NCI-H1105 treated with DMSO at 0.1 percent for 48 hours (cell line): Measurements from ENCODE around the gene NFE2L2.
"Not testable (repeated sequence)": the region's sequence is repeated elsewhere in the genome, so short reads cannot be mapped to it uniquely, and the experiment has no call there.

Experiments
- DNase-seq: peaks from one replicate; lab custom pipeline; 2025; lab: John Stamatoyannopoulos, UW

NFE2L2 gene

GRCh38 chr2:177264693-177265587 is at the start of gene NFE2L2:
Gene NFE2L2 (minus strand): TSS chr2:177264727. CDS start chr2:177264576, 151 bp downstream.
- DNase-seq: peak; percentile 72

- no peak for DNase-seq
Measured at GRCh38 chr2:177314194-177314593, 49.7 kb upstream of the NFE2L2 start.

- peak; percentile 4 for DNase-seq
Measured at GRCh38 chr2:177313162-177313781, 48.7 kb upstream of the NFE2L2 start.

DNA sequence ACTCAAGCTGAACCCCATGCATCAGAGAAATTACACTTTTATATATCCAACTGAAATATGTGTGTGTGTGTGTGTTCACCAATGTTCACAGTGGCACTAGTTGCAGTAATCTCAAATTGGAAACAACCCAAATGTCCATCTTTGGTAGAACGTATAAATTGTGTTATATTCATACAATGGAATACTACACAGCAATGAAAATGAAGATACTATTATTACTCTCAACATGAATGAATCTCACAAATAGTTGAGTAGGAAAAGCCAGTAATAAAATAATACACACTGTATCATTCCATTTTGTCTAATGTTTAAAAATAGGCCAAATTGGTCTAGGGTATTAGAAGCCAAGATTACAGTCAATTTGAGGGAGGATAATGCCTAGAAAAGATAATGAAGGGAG is 48.0 kb upstream of the NFE2L2 start:
- DNase-seq: no peak

- DNase-seq: not testable (repeated sequence)
Measured at GRCh38 chr2:177309672-177310309, 45.3 kb upstream of the NFE2L2 start.

- no peak for DNase-seq
Measured at GRCh38 chr2:177306550-177306949, 42.0 kb upstream of the NFE2L2 start.

DNA sequence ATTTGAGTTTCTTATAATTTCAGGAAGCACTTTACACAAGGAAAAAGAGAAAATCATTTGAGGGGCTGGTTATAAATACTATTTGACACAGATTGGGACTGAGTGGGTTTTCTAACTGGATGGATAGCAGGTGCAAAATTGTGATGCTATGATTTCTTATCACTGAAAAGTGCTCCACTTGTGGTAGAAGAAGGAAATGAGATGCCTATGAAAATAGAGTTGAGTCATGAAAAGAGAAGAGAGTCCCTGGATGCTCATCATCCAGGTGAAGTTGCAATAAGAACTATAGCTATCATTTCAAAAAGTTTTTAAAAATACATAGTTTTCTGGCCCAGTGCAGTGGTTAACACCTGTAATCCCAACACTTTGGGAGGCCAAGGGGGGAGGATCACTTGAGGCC is 39.4 kb upstream of the NFE2L2 start:
- DNase-seq: no peak

GRCh38 chr2:177302552-177302951 is 38.0 kb upstream of the NFE2L2 start:
- DNase-seq: no peak

DNA sequence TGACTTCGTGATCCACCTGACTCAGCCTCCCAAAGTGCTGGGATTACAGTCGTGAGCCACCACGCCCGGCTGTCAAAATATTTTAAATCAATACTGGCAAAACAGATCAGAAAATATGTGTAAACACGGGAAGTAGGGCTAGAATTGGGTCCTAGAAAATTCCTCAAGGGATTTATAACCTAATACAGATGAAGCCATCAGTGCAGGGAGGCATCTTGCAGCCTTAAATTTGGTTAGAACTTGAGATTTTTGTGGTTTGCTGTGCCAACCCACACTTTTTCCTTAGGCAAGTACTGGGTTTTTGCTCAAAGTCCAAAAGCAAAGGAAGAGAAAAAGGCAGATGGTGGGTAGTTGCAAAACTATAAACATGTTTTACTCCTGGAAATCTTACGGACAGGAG is 33.7 kb upstream of the NFE2L2 start:
- no peak for DNase-seq

DNA sequence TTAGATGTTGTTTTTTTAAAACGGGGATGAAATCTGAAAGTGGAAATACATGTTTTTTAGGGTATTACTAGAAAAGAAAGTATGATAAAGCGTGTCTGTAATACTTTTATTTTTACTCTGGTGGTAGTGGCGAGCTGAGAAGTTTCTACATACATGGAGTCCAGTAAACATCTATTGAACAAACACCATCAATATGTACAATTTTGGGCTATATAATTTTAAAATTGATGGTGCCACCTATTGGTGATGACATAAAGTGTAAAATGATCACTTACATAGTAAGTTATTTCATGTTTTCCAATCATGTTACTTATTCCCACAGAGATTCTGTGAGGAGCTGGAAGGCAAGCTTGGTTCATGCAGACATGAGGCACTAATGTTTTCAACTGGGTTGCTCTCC is 31.5 kb upstream of the NFE2L2 start:
- DNase-seq: peak; percentile 33

GRCh38 chr2:177295484-177295883 is 31.0 kb upstream of the NFE2L2 start:
- no peak for DNase-seq

DNA sequence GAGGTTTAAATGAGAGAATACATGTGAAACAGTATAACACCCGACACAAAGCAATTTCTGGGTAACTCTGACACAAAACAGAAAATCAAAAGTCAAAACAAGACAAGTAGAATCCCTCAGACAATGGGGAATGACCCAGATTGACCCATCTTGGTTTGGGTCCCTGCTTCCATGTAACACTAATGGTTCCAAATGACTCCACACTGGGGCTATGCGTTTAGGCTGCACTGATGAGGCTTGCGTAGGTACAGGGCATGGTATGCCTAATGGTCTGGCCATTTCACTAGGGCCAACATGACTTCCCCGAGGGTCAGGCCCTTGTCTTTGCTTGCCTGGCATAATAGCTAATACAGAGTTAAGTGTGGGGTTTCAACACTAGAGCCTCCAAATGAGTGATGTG is 27.2 kb upstream of the NFE2L2 start:
- DNase-seq: no peak

DNA sequence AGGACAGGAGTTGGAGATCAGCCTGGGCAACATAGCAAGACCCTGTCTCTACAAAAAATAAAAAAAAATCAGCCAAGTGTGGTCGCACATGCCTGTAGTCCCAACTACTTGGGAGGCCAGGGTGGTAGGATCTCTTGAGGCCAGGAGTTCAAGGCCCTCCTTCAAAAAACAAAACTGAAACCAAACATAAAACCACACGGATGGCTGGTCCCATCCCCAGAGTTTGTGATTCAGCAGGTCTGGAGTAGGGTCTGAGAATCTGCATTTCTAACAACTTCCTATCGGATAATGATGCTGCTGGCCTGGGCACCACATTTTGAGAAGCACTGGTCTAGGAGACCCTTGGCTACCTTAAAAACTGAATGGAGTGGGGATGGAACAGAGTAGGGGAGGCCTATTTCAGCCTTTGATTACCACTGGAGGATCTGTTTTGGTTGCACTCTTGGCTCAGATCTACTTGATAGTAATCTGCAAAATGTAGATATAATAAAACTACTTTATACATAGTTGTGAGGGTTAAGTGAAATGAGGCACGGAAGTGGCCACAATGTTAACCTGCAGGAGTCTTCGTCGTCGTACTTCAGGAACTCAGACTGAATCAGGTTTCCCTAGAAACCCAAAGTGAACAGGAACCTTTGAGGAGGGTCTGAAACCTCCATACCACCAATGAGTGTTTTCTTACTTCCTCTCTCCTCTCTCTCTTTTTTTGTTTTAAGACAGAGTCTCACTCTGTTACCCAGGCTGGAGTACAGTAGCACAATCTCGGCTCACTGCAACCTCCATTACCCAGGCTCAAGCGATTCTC is 25.5 kb upstream of the NFE2L2 start:
- DNase-seq: no peak

DNA sequence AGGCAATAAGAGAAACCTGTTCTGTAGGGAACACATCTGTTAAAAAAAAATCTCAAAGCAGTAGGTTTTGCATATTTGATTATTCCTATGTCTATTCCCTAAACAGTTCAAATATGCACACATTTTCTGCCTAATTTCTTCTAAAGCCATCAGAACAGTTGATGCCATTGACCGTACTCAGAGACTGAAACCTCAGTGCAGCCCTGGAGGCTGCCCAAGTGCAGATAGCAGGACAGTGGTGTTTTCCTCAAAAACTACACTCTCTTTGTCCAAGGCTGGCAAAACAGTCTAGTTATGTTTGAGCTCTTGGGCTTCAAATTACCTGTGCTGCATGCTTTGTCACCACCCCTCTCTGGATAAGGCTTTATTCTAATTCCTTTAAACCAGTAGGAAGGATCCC is 23.3 kb upstream of the NFE2L2 start:
- no peak for DNase-seq

GRCh38 chr2:177285892-177286715 is 21.6 kb upstream of the NFE2L2 start:
- DNase-seq: no peak

GRCh38 chr2:177284531-177284930 is 20.0 kb upstream of the NFE2L2 start:
- no peak for DNase-seq

DNA sequence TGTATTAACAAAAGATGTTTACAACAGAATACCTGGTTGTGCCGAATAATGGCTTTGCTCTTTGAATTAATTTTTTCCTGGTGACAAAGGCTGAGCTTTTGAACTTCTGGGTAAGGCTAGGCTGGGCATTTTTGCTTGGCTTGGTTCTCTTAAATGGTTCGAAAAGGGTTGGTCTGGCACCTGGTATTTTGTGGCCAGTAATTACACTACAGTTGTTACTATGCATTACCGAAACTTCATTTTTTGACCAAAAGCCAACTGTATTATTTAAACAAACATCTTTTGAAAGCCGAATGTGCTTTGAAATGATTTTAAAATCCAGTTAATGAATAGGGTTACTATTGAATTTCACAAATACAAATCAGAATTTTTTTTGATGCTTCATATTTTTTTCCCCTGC is 19.4 kb upstream of the NFE2L2 start:
- DNase-seq: peak; percentile 63

DNA sequence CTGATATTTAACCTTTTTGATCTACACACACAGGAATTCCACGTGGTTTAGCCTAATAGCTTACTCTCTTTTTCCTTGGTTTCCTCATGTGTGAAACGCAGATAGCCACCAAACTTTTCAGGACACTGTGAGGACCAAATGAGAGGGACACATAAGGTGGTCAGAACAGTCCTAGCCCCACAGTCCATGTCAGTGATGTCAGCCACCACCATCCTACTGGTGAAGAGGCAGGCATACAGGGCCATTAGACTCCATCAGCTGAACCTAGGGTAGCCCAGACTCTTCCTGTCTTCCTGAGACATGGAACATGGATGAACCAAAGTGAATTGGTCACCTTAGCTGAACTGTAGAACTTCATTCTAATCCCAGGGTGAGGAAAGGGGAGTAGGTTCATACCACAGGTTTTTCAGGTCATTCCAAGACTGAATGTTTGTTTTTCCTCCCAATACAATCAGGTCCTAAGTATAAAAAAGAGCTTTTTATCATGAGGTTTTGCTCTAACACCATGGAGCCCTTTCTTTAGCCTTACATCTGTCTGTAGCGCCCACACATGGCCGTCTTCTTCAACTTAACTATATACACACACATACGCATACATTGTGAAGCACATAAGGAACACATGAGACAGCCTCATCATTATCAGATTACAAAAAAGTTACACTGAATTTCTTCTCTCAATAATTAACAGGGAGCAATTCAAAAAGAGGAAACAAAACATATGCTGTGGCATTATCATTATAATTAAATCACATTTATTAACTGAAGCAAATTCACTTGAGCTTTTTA is 18.5 kb upstream of the NFE2L2 start:
- no peak for DNase-seq

DNA sequence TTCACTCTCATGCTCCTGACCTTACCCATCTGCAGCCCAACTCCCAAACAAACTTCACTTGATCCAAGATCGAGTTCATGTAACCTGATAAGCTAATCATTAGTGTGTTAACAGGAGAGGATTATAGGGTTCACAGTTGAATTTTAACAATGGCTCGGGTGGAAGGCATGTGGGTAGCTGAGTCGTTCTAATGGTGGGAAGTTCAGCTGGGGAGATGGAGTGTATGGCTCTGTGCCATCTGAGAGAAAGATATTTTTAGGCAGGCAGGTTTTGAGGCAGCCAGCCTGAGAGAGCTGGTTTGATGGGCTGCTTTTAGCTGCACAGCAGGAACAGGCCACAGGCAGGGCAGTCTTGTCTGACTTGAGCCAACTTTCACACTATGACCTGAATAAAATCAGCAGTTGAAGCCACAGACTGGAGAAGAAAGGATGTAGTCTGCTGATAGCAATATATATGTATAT is 17.7 kb upstream of the NFE2L2 start:
- DNase-seq: peak; percentile 85
